COLO668 (cell line): ENCODE data around the gene GPC2.

Experiments
- DNase-seq: peaks from one replicate; lab custom pipeline; 2025; ENCODE audit not compliant: unreplicated experiment; lab: John Stamatoyannopoulos, UW

GPC2 gene

GRCh38 chr7:100171087-100171681, 6.0 kb downstream of the GPC2 start:
- DNase-seq = no peak

GRCh38 chr7:100170101-100170897, 6.9 kb downstream of the GPC2 start:
- no peak for DNase-seq

- no peak for DNase-seq
Observed at GRCh38 chr7:100169147-100169850, 7.9 kb downstream of the GPC2 start.

GRCh38 chr7:100167912-100168323, 9.3 kb downstream of the GPC2 start:
- peak; percentile 7 for DNase-seq

GRCh38 chr7:100166970-100167911, 9.9 kb downstream of the GPC2 start:
- DNase-seq = no peak

GRCh38 chr7:100166317-100166940, 10.8 kb downstream of the GPC2 start:
- DNase-seq = no peak

- DNase-seq = no peak
Observed at GRCh38 chr7:100163871-100164270, 13.3 kb downstream of the GPC2 start.

GRCh38 chr7:100163006-100163531, 14.1 kb downstream of the GPC2 start:
- peak; percentile 48 for DNase-seq

GRCh38 chr7:100160067-100160466, 17.1 kb downstream of the GPC2 start:
- DNase-seq = no peak

GRCh38 chr7:100159099-100159623, 18.0 kb downstream of the GPC2 start:
- DNase-seq = no peak

- peak; percentile 90 for DNase-seq
Observed at GRCh38 chr7:100158229-100159098, 18.7 kb downstream of the GPC2 start, which contains the start of gene TRAPPC14. TSS of gene TRAPPC14 (minus strand) at chr7:100158723. CDS start at chr7:100158499, 224 bp downstream.

- peak; percentile 59 for DNase-seq
Observed at GRCh38 chr7:100157334-100158228, 19.6 kb downstream of the GPC2 start.

GRCh38 chr7:100157069-100157333, 20.2 kb downstream of the GPC2 start:
- DNase-seq = no peak

GRCh38 chr7:100156331-100157068, 20.7 kb downstream of the GPC2 start:
- no peak for DNase-seq

GRCh38 chr7:100155553-100156317, 21.4 kb downstream of the GPC2 start:
- DNase-seq = no peak

GRCh38 chr7:100154651-100155491, 22.3 kb downstream of the GPC2 start:
- DNase-seq = no peak
